SK-N-MC (cell line): Measurements from ENCODE around the gene GYS2.

Experiments
- DNase-seq: peaks from one replicate; pipeline ENCODE4 v3.0.0-alpha.2; 2011; ENCODE audit warnings: low read depth, low spot score
- H3K27ac ChIP-seq: fragments of 200-600 bp; sonication (generic); 2 replicates; pipeline ENCODE4 v1.5.1; 2016; ENCODE audit warnings: mixed run types
- H3K36me3 ChIP-seq: fragments of 200-600 bp; sonication (generic); 2 replicates; pipeline ENCODE4 v1.6.1; 2017; ENCODE audit warnings: antibody characterized with exemption, low read length, mixed read lengths; ENCODE audit not compliant: insufficient read depth
- H3K4me3 ChIP-seq: fragments of 200-600 bp; sonication (generic); 2 replicates; pipeline ENCODE4 v1.5.1; 2016
- H3K9ac ChIP-seq: fragments of 200-600 bp; sonication (generic); 2 replicates; pipeline ENCODE4 v1.8.0; 2017; ENCODE audit warnings: mixed run types, mixed read lengths; ENCODE audit not compliant: insufficient read length
- H3K9me3 ChIP-seq: fragments of 200-600 bp; sonication (generic); 2 replicates; pipeline ENCODE4 v1.6.1; 2017; ENCODE audit warnings: low read depth, mild to moderate bottlenecking, antibody characterized with exemption, low read length, moderate library complexity, mixed read lengths
- EZH2 ChIP-seq: fragments of 200-600 bp; sonication (generic); IDR thresholded peaks from one replicate; pipeline ENCODE4 v1.6.1; 2017; ENCODE audit warnings: antibody characterized with exemption
- FOXP2 ChIP-seq: optimal IDR thresholded peaks from 2 replicates; pipeline ENCODE3; 2011; ENCODE audit warnings: mild to moderate bottlenecking, moderate library complexity; ENCODE audit not compliant: insufficient read depth; ENCODE audit errors: extremely low read length, control extremely low read depth
- POLR2AphosphoS5 ChIP-seq: IDR thresholded peaks from 2 replicates; pipeline ENCODE4 v1.6.1; 2012; ENCODE audit warnings: mild to moderate bottlenecking, low read depth, low read length, borderline replicate concordance

The GYS2 gene

DNA sequence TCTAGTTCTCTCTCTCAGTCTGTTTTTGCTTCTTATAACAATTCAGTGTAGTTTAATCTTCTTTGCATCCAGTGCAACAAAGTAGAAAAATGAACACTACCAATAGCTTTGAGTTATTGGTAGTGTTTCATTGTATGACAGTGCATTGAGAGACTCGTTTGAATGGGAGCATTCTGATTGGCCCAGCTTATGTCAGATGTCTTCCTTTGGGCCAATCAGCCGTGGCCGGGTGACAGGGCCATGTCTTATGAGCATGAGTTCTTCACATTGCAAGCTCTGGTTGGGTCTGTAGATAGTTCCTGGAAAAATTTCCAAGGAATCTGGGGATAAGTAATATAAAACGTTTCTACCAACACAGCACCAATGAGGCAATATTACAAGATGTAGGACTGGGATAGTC lies 36.5 kb downstream of the GYS2 start:
- Histone ChIP-seq H3K27ac (no peak overlapping the region), H3K4me3 (no peak overlapping the region), H3K36me3 (no peaks in the 10 kb centered on the region), H3K9me3 (no peaks in the 10 kb centered on the region), H3K9ac (no peak overlapping the region)
- DNase-seq, result no peak
- TF ChIP-seq EZH2, result no peak
- no peak for TF ChIP-seq FOXP2
- TF ChIP-seq POLR2AphosphoS5, result no peak

DNA sequence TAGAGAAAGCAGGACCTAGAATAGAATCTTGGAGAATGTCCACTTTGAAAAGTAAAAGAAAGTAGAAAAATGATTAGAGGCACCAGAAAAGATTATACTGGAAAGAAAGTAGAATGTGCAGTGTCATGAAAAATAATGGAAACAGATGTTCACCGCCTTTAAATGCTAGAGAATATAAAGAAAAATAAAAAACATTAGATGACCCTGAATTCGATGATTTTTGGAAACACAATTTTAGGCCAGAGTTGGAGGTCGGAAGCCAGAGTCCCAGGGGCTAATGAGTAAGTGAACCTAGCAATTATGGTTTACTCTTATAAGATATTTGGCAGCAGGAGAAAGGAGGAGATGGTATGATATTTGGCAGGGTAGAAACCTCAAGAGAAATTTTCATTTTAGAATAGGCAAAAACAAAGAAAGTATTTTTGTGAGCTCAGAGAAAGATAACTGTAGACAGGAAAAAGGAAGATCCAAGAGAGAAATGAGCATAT lies 37.7 kb downstream of the GYS2 start:
- no peak for DNase-seq
- Histone ChIP-seq H3K4me3 (no peak overlapping the region), H3K36me3 (no peaks in the 10 kb centered on the region), H3K27ac (no peak overlapping the region), H3K9ac (no peak overlapping the region), H3K9me3 (no peaks in the 10 kb centered on the region)
- TF ChIP-seq POLR2AphosphoS5, result no peak
- TF ChIP-seq FOXP2, result no peak
- TF ChIP-seq EZH2, result no peak

DNA sequence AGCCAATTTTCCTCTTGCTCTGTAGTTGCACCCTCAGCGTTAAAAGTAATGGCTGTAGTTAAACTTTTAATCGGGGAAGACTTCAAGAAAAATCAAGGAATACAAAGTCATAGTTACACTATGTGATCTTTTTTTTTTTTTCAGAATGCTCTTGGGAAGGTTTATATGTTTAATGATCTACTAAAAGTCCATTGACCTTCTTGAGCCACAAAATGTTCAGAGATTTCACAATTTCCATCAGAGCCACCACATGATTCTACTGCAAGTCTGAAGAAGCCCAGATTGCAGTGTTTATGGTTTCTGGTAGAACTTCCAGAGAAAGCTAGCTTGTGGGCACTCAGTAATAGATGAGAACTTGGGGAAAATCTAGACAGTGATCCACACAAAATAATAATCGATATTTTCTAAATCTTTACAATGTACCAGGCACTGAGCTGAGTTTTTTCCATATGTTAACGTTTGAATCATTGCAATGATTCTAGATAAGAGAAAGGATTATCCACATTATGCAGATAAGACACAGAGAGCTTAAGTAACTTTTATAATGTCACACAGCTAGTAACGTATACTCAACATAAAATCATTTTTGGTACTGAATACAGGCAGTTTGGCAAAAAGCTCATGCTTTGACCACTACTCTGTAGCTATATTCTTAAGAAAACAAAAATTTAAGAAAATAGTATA lies 38.3 kb downstream of the GYS2 start:
- H3K4me3 ChIP-seq, result no peak overlapping the region
- DNase-seq, result no peak
- H3K27ac ChIP-seq, result no peak overlapping the region
- H3K9ac ChIP-seq, result no peak overlapping the region
- H3K36me3 ChIP-seq, result no peaks in the 10 kb centered on the region
- TF ChIP-seq POLR2AphosphoS5 (no peak), EZH2 (no peak), FOXP2 (no peak)
- no peaks in the 10 kb centered on the region for H3K9me3 ChIP-seq

DNA sequence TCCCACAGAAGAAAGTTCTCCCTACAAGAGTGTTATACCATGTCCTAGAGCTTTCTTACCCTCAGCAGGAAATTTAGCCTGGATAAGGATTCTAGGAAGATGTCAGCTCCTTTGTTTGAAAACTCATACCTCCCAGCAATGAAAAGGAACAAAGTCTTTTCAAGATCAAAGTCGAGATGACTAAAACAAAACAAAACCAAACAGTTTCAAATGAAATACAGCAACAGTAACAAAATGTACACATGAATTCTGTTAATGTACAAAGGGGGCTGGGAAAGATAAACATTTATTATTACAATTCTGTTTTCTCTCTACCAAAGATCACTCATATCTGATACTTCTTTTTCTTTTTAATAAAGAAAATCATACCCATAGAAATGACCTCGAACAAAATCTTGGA lies 41.8 kb downstream of the GYS2 start:
- H3K9ac ChIP-seq, result no peak overlapping the region

DNA sequence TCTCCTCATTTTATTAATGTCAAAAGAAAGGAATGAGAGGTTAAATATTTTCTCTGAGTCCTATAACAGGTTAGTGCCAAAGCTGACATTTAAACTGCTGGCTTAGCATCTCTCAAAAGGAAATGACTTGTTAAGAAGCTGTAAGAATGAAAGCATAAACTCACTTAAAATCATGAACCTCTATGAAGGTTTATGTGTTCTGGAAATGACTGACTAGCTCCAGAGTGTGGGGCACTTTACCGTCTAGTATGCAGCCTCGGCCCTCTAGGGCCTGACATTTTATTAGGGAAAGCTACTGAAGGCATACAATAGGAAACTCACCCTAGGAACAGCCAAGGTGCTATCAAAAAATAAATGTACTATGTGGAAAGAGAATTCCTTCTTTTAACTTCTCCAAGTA lies 43.5 kb downstream of the GYS2 start:
- DNase-seq, result no peak

More for the DNA sequence above, 41.8 kb downstream of the GYS2 start:
- H3K36me3 ChIP-seq, result no peaks in the 10 kb centered on the region
- H3K9me3 ChIP-seq, result no peaks in the 10 kb centered on the region
- no peak for TF ChIP-seq POLR2AphosphoS5
- TF ChIP-seq FOXP2, result no peak
- no peak for TF ChIP-seq EZH2
- DNase-seq, result no peak
- H3K27ac ChIP-seq, result no peak overlapping the region
- H3K4me3 ChIP-seq, result no peak overlapping the region

DNA sequence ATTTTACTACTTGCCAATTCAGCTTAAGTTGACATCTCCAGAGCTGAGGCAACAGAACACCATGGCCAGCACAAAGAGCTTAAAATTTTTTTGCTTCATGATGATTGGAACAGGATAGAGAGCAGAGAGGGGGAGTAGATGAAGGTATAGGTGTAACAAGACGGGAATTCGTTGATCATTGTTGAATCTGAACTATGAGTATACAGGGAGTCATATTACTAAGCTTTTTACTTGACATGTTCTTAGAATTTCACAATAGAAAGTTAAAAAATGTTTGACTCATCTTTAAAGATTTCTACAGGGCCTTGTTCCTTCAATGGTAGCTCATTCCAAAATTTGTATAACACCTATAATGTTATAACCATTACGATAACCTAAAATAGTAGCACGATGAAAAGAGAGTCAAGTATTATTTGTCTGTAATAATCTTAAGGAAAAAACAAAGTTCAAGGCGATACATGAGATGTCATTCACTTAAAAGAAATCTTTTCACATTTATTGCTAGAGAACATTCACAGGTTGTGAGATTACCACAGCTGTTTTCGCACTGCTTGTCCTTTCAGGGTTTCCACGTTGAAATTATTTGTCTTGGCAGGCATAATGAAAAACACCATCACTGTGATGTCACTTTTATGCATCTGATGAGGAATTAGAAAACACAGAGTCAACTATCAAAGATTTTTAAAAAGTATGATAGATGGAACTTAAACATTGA lies 44.6 kb downstream of the GYS2 start:
- Histone ChIP-seq H3K9ac (no peak overlapping the region), H3K9me3 (no peaks in the 10 kb centered on the region), H3K27ac (no peak overlapping the region), H3K36me3 (no peaks in the 10 kb centered on the region), H3K4me3 (no peak overlapping the region)
- TF ChIP-seq EZH2, result no peak
- TF ChIP-seq POLR2AphosphoS5, result no peak
- no peak for TF ChIP-seq FOXP2
- DNase-seq, result no peak

More for the DNA sequence above, 43.5 kb downstream of the GYS2 start:
- H3K36me3 ChIP-seq, result no peaks in the 10 kb centered on the region
- H3K4me3 ChIP-seq, result no peak overlapping the region
- H3K27ac ChIP-seq, result no peak overlapping the region
- H3K9ac ChIP-seq, result no peak overlapping the region
- no peak for TF ChIP-seq FOXP2
- no peak for TF ChIP-seq EZH2
- no peak for TF ChIP-seq POLR2AphosphoS5
- no peaks in the 10 kb centered on the region for H3K9me3 ChIP-seq

DNA sequence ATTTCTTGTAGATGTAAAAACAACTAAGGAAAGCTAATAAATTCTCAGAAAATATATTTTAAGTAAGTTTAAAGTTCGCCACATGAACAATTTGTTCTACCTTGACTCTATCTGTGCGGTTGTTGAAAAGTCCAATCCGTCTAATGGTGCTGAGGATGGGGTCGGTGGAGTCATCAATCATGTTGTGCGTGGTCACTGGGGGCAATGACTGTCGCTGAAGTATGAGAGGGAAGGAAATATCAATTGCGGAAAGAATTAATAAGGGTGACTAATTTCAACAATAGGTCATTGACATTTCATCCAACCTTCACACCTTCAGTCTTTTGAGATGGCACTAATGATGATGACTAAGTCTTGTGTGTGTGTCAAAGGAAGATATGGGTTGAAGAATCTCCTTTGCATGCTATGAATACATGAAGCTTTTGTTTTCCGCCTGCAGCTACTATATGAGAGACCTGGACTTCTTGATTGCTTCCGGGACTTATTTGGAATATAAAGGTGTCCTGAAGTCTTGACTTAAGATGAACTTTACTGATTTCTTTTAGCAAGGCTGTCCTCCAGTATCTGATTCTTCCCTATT lies 46.5 kb downstream of the GYS2 start:
- TF ChIP-seq EZH2 (no peak), POLR2AphosphoS5 (no peak), FOXP2 (no peak)
- Histone ChIP-seq H3K27ac (no peak overlapping the region), H3K9ac (no peak overlapping the region), H3K36me3 (no peaks in the 10 kb centered on the region), H3K9me3 (no peaks in the 10 kb centered on the region), H3K4me3 (no peak overlapping the region)
- no peak for DNase-seq

DNA sequence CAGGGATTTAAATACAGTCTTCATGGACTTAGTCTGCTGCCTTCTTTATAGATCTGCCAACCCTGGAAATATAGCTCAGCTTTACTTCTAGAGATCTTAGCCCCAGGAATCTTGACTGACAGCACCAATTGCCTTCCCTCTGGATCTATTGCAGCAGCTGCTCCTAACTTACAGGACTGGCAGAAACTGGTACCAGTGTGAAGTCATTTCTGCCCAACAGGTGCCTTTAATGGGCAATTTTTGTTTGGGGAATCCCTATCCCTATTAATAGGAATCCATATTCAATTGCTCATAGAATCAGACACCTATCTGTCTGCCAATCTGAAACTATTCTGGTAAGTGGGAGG lies 51.3 kb downstream of the GYS2 start:
- no peak for DNase-seq
- Histone ChIP-seq H3K27ac (no peak overlapping the region), H3K4me3 (no peak overlapping the region), H3K36me3 (no peaks in the 10 kb centered on the region), H3K9me3 (no peaks in the 10 kb centered on the region), H3K9ac (no peak overlapping the region)
- TF ChIP-seq EZH2 (no peak), POLR2AphosphoS5 (no peak), FOXP2 (no peak)
